Nephron (organoid): Measurements from ENCODE around the gene RPA1.

Source experiments
- H3K27ac Mint-ChIP-seq, 3 experiments: 2 replicates each; pipeline ENCODE4 v1.8.0; 2020; ENCODE audit warnings: mixed read lengths in 3 of 3, mild to moderate bottlenecking in 2 of 3, moderate library complexity in 1 of 3
- H3K27me3 Mint-ChIP-seq: 2 replicates; pipeline ENCODE4 v1.8.0; 2021; ENCODE audit warnings: low read depth, mild to moderate bottlenecking, moderate library complexity, mixed read lengths
- H3K36me3 Mint-ChIP-seq: 2 replicates; pipeline ENCODE4 v1.8.0; 2020; ENCODE audit warnings: low read depth, mixed read lengths
- H3K4me1 Mint-ChIP-seq: 2 replicates; pipeline ENCODE4 v1.8.0; 2020; ENCODE audit warnings: mixed read lengths
- H3K4me3 Mint-ChIP-seq, 3 experiments: 2 replicates each; pipeline ENCODE4 v1.8.0; 2020; ENCODE audit warnings: mild to moderate bottlenecking in 3 of 3, mixed read lengths in 3 of 3, moderate library complexity in 2 of 3
- H3K9me3 Mint-ChIP-seq: 2 replicates; pipeline ENCODE4 v1.8.0; 2020; ENCODE audit warnings: mixed read lengths
- CTCF ChIP-seq, 3 experiments: fragments of 200-600 bp; sonication (generic); IDR thresholded peaks; one replicate each; pipeline ENCODE4 v1.5.0; 2021; ENCODE audit warnings: antibody characterized with exemption in 3 of 3; ENCODE audit not compliant: unreplicated experiment in 3 of 3

RPA1 gene

DNA sequence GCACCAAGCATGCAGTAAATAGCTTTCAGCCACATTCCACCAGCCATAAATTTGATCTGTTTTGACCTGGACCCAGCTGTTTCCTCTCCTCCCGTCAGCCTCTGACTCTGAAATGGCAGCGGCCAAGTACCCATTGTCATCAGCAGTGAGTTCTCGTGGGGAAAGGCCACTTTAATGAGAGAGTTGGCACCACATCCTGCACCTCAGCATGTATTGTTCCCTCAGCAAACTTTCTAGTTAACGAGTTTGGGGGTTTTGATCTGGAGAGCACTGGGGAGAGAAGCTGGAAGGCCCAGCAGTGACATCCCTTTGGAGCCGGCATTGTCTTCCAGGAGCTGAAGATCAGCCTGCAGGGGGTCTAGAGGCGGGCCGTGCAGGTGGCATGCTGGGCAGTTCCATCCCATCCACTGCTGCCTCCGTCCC, 84.9 kb downstream of the RPA1 start:
- no peak for TF ChIP-seq CTCF (IDR thresholded peaks at IDR 0.05; ENCODE audit: unreplicated experiment in 3 of 3)
- Mint-ChIP-seq H3K27me3 (peaks cover 69% of the 10 kb centered on the region), H3K27ac (no peak overlapping the region), H3K4me1 (peaks cover 33% of the 10 kb centered on the region), H3K4me3 (no peak overlapping the region), H3K9me3 (no peaks in the 10 kb centered on the region), H3K36me3 (no peaks in the 10 kb centered on the region)

DNA sequence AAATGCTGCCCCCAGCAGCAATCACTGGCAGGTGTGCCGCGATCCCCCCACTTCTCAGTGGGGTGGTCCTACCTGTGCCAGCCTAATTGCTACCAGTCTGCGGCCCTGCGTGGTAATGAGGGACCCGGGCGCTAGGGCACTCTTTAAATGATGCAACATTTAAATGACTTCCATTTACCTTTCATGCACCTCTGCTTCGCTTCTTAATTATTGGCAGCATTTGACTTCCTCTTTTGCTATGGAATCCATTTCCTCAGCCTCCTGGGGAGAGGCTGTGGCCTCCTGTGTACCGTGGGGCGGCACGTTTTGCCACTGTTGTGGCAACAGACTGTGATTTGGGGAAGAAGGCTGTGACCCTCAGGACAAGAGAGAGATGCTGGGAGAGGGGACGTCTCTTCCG, 86.1 kb downstream of the RPA1 start:
- no peak overlapping the region for H3K4me3 Mint-ChIP-seq
- no peaks in the 10 kb centered on the region for H3K9me3 Mint-ChIP-seq
- no peak for TF ChIP-seq CTCF (IDR thresholded peaks at IDR 0.05; ENCODE audit: unreplicated experiment in 3 of 3)
- peak overlapping the region in 1 of 3 experiments; percentile 13 for H3K27ac Mint-ChIP-seq
- H3K4me1 Mint-ChIP-seq, result peaks cover 33% of the 10 kb centered on the region
- peaks cover 64% of the 10 kb centered on the region for H3K27me3 Mint-ChIP-seq
- H3K36me3 Mint-ChIP-seq, result no peaks in the 10 kb centered on the region

DNA sequence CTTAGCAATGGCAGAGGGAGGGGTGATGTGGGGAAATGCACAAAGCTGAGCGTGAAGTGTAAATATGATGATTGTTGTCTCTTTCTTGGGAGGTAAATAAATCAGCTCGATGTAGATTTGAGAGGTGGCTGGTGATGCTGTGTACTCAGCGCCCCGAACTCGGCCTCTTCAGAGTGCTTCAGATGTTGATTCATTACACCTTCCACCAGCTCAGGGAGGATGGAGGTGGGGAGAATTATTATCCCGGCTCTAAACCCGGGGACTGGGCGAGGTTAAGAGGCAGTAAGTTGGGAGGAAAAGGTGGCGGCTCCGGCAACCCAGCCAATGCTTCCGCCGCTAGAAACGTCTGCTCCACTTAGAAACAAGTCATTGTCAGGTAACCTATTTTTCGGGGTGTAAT, 86.5 kb downstream of the RPA1 start:
- no peaks in the 10 kb centered on the region for H3K9me3 Mint-ChIP-seq
- no peaks in the 10 kb centered on the region for H3K36me3 Mint-ChIP-seq
- peak overlapping the region in 2 of 3 experiments; percentile 13 to 26 for H3K27ac Mint-ChIP-seq
- TF ChIP-seq CTCF (IDR thresholded peaks at IDR 0.05; ENCODE audit: unreplicated experiment in 3 of 3), result no peak
- H3K4me1 Mint-ChIP-seq, result peaks cover 33% of the 10 kb centered on the region
- peaks cover 65% of the 10 kb centered on the region for H3K27me3 Mint-ChIP-seq
- no peak overlapping the region for H3K4me3 Mint-ChIP-seq

GRCh38 chr17:1916963-1917715, 87.3 kb downstream of the RPA1 start:
- H3K27me3 Mint-ChIP-seq, result peaks cover 57% of the 10 kb centered on the region

DNA sequence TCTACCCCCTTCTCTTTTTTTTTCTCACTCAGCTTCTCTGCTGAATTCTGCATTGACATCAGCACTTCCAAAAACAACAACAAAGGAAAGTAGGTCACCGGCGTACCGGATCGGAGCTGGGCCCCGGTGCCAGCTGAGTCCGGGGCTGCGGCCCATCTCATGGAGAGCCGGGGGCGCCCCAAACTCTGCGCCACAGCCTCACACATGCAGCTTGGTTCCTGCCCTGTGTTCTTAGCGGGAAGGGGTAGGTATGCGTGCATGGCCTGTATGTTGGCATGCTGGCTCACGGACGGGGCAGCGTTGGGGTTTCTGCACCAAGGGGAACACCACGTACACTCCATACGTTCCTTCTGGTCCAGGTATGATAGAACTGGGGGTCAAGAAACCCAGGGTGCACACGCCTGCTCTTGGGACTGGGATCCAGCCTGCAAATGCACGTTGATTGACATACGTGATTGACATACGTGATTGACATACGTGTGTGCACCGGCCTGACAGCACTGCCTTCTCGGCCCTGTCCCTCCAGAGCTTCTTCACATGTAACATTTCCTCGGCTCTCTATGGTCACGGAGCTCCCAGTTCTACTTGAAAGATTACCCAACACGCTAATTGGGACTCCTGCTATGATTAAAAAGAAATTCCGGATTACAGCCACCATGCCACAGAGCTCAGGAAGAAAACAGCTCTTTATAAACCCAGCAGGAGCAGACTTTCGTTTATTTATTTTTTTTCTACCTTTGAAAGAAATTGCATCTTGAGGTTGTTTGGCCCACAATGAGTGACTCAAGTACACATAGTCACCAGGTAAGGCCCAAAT, 88.7 kb downstream of the RPA1 start:
- Mint-ChIP-seq H3K36me3 (no peaks in the 10 kb centered on the region), H3K9me3 (no peaks in the 10 kb centered on the region), H3K27me3 (peaks cover 44% of the 10 kb centered on the region), H3K4me3 (no peak overlapping the region), H3K27ac (no peak overlapping the region), H3K4me1 (peaks cover 28% of the 10 kb centered on the region)
- no peak for TF ChIP-seq CTCF (IDR thresholded peaks at IDR 0.05; ENCODE audit: unreplicated experiment in 3 of 3)

More at GRCh38 chr17:1916963-1917715, 87.3 kb downstream of the RPA1 start:
- TF ChIP-seq CTCF (IDR thresholded peaks at IDR 0.05; ENCODE audit: unreplicated experiment in 3 of 3), result no peak
- no peaks in the 10 kb centered on the region for H3K9me3 Mint-ChIP-seq
- H3K4me3 Mint-ChIP-seq, result no peak overlapping the region
- H3K27ac Mint-ChIP-seq, result peak overlapping the region in 2 of 3 experiments; percentile 20 to 26
- H3K36me3 Mint-ChIP-seq, result no peaks in the 10 kb centered on the region
- peaks cover 28% of the 10 kb centered on the region for H3K4me1 Mint-ChIP-seq
